GM19193 (cell line): Measurements from ENCODE around the gene NLN.

ENCODE experiments used
- POLR2A ChIP-seq: IDR thresholded peaks from 4 replicates; pipeline ENCODE4 v1.6.1; 2011; ENCODE audit not compliant: insufficient read depth, insufficient read length; ENCODE audit errors: extremely low read depth

NLN gene

DNA sequence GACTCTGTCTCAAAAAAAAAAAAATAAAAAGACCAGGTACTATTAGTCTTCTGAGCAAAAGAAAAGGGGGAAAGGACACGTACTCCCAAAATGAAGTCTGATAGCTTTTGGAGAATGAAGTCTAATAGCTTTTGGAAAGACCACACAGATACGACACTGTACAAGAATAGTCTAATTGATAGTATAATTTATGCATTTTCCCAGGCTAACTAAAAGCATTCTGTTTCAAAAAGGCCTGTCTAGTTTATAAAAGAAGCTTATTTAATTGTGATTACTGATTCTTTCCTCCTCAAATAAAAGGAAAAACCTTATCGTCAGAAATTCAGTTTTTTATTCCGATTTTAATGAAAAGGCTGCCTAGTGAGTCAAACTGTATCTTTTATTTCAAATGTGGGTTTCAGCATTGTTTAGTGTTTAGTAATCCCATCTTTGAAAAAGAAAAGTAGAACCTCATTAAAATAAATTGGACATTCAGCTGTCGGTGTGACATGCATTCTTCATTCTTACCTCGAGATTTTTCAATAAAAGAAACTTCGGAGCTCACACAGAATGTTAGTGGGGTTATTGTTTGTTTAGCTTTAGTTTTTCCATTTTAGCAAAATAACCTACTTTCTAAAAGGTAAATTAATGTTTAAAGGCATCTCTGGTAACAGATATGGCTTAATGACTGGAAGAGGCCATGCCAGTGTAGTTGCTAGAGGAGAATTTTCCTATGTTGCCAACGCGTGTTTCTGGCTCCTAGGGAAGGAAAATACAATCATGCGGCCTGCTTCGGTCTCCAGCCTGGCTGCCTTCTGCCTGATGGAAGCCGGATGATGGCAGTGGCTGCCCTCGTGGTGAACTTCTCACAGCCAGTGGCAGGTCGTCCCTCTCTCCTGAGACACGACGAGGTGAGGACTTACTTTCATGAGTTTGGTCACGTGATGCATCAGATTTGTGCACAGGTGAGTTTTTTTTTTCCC lies 70.0 kb downstream of the NLN start:
- no peak for TF ChIP-seq POLR2A

DNA sequence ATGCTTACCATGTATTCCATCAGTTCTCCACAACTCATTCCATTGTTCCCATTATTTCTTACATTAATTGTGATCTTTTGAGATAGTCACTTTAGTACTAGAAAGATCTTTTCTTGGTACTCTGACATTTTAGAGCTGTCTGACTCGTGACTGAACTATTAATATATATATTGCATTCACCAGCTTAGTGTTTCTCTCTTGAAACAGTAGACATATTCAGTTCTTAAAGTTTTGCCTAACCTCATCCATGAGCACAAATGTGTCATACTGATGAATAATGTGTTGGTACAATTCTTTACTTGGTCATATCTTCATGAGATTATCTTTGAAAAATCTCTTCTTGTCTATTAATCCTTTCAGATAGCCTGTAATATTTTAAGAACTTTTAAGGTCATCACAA lies 74.3 kb downstream of the NLN start:
- no peak for TF ChIP-seq POLR2A

DNA sequence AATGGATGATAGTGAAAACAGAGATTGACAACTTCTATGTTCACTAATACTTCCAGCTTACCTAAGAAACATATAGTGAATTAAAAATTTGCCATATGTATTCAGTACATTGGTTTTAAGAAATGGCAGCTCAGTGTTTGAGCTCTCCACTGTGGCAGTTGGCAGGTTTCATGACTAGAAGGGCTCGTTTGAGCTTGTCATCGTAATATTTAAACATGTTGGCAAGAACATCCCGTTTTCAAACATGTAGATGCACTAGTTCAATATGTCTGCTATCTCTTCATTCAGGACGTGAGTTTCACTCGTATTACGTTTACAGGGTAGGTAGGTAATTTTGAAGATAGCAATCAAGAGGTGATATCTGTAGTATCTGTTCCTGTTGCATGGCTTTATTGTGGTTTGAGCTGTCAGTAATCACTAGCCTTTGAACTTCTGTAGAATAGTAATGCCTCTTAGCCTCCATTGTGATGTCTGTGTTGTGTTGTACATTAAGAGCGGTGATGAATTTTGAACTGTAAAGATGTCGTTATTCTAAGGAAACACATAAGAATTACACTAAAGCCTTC lies 74.8 kb downstream of the NLN start:
- TF ChIP-seq POLR2A, result no peak

DNA sequence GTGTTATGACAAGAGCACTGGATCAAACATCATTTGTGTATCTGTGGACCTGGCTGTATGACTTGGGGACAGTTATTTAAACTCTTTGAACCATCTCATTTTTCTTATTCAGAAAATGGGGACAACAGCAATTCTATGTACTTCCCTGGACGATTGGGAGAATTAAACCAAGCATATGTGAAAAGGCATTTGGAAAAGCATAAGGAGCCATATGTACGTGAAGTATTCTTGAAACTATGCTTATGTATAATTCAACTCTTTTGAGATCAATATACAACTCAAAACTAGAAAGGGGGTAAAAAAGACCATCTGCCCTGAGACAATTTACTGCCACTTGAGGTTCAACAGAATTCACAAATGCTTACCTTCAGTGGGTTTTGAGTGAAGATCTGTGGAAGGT lies 75.5 kb downstream of the NLN start:
- TF ChIP-seq POLR2A, result no peak

DNA sequence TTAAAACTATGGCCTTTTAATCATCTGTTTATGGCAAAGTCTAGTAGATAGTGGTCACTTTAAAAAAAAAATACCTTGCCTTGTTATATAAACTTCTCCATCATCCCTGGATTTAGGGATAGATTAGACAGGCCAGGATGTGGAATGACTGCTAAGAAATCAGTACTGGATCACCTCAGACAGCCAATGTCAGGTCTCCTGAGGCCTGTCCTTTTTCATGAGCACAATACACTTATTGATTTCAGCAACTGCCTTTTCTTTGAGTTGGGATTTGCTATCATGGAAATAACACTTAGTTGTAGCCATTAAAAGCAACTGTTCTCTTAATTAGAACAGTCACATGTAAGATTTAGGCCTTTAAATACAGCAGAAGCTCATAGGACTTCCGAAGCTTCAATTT lies 77.9 kb downstream of the NLN start:
- no peak for TF ChIP-seq POLR2A

DNA sequence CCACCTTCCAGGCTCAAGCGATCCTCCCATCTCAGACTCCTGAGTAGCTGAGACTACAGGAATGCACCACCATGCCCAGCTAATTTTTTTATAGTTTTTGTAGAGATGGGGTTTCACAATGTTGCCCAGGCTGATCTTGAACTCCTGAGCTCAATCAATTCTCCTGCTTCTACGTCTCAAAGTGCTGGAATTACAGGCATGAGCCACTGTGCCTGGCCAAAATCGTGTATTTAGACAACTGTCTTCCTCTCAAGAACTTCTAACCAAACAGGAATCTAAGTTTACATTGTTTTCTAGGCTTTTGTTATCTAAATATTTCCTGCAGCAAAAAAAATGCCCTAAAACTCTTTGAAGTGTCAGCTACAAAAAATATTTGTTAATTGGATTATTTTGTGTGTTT lies 78.8 kb downstream of the NLN start:
- TF ChIP-seq POLR2A, result no peak

DNA sequence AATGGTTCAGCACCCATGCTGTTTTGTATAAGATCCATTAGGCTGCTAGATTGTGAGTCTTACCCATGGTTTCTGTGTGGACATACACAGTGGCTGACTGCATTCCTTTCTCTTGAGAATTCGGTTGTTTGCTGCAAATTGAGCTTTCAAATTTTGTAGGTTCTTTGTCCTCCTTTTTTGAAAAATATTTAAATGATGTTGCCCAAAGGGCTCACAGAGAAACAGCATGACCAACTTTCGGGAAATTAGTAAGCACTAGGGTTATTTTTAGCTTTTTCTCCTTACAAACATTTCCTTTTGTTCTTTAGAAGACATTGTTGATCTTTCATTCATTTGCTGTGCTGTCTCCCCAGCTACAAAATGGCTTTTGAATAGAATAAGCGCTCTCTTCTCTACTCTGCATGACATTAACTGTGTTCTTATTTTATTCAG lies 79.4 kb downstream of the NLN start:
- TF ChIP-seq POLR2A, result no peak

DNA sequence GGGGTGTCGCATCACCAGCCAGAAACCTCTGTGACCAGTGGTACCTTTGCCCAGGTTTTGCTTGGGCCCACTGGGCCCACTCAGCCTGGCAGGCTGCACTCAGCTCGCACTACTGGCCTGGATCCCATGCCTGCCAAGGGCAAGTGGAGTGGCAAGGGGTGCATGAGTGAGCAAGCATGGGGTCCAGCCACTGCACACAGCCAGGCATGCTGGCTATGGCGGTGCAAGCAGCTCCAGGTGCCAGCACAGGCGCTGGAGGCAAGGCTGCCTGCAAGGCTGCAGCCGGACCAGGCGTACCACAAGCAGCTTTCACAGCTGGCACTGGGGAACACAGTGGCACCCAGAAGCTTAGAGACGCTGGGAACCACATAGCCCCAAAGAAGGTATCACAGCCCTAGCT lies 80.1 kb downstream of the NLN start:
- TF ChIP-seq POLR2A, result no peak

DNA sequence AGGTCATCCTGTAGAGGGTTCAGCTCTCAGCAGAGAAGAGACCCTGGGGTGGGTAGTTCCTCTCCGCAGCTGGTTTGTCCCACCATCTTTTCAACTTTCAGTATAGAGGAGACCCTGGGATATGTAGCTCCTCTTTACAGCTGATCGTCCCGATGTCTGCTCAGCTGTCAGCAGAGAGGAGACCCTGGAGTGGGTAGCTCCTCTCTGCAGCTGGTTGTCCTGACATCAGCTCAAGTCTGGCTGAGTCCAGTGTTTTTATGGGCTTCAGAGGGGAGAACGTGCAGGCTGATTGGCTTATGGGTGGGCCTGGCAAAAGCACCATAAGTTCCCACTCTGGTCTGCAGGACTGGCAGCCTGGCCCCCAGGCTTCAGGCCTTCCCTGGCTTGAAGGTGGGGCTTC lies 80.8 kb downstream of the NLN start:
- no peak for TF ChIP-seq POLR2A

DNA sequence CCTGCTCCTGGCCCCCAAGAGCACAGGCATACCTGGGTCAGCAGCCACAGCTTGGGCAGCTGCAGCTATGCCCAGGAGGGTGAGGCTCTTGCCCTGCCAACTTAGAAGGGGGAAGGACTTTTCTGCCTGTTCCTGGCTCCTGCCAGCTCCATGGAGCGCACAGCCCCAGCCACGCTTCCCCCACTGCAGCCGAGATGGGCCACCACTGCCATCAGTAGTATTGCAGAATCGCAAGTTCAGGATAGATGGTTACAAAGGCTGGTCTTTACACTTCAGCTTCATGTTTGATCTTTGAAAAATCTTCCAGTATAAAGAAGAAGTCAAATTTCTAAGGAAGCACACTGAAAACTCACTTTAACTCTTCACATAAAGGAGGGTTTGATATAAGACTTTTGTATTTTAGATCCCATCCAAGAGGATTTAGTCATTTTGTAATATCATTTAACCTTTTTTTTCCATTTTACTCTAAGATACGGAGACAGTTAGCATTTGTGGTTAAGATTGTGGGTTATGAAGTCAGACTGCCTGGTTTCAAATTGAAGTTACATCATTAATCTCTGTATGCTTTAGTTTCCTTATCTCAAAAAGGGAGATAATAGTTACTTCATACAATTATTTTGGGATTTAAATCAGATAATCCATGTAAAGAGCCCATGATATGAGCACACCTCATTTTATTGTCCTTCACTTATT lies 81.8 kb downstream of the NLN start:
- no peak for TF ChIP-seq POLR2A

DNA sequence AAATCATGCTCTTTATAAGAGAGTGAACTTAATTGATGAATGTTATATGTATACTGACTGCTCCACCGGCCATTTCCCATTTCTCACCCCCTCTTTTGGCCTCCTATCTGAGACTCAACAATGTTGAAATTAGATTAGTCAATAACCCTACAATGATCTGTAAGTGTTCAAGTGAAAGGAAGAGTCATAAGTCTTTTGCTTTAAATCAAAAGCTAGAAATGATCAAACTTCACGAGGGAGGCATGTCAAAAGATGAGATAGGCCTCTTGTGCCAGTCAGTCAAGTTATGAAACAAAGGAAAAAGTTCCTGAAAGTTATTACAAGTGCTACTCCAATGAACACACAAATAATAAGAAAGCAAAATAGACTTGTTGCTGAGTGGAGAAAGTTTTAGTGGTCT lies 83.1 kb downstream of the NLN start:
- TF ChIP-seq POLR2A, result no peak

DNA sequence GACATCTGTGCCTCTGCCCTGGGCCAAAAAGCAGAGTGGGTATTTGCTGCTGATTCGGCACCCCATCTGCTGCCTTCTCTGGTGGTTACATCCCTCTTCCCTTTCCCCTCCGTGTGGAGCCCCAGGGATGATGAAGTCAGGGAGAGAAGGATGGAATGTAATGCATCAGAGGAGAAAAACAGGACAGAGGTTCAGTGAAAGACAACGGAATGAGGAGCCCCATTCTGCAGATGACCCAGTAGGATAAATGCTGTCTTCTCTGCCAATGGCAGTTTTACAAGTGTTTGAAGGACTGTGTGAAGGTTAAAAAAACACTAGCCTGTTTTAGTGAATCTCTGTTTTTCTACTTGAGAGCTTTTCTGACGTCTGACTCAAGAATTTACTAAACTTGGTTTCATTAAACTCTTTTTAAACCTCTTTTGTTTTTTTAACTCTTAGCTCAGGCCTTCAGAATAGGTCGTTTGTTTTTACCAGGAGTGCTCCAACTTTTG lies 86.3 kb downstream of the NLN start:
- no peak for TF ChIP-seq POLR2A

DNA sequence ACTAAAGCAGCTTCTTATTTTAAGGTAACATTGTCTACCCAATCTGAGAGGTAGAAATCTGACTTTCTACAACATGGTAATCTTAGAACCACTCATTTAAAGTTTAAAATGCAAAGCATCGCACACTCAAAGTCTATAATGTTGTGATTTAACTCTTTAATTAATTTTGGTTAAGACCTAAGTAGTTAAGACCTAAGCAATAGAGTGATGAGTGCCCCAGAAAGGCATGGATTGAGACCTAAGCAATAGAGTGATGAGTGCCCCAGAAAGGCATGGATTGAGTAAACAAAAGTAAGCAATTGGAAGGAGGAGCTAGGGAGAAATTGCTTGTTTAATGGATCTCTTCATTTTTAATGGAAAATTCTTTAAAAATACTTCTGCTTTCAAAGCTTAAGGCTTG lies 86.8 kb downstream of the NLN start:
- no peak for TF ChIP-seq POLR2A

DNA sequence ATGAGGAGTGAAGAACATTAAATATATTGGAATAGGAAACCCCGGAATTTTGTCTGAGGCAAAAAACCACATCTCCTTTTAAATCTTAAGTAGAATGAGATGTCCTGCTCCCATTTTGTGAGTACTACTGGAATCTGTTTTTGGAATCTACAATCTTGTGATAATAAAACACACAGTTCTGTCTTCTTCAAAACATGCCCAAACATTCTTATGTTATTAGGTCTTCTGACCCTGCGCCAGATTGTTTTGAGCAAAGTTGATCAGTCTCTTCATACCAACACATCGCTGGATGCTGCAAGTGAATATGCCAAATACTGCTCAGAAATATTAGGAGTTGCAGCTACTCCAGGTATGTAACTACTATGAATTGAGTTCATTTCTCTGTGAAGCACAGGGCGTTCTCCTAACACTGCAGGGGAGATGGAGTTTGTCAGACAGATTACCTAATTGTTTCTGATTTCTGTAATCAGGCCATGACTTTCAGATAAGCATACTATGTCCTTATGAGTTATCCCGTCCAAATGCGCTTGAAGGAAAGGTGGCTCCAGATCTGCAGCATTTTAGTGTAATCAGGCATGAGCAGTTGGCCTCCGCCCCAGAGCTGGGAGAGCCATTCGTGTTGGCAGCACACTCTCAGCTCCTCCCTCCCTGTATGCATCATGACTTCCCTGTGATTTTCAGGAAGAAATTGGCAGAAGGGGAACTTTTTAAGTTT lies 88.0 kb downstream of the NLN start:
- TF ChIP-seq POLR2A, result no peak

DNA sequence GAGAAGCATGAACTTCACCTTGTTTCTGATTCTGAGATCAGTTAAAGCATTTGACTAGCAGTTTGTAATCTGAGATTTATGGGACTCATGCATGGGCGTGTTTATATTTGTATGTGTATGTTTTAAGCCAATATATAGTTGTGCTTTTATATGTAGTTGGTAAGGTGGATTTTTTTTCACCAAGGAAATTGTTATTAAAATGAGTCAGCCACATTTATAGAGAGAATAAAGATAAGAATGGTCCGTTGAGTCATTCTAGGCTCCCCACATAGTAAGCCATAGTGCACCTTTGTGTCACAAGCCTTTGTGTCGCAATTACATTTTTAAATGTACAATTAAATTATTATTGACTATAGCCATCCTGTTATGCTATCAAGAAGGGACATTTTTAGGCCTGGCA lies 89.0 kb downstream of the NLN start:
- no peak for TF ChIP-seq POLR2A
